GM19455 (cell line): ENCODE measurements around the gene RNLS.

Experiments used
- ATAC-seq: cut with Tn5 transposase; IDR thresholded peaks from one replicate; pipeline ENCODE4 v1.9.1; 2021; ENCODE audit not compliant: unreplicated experiment

Gene RNLS

DNA sequence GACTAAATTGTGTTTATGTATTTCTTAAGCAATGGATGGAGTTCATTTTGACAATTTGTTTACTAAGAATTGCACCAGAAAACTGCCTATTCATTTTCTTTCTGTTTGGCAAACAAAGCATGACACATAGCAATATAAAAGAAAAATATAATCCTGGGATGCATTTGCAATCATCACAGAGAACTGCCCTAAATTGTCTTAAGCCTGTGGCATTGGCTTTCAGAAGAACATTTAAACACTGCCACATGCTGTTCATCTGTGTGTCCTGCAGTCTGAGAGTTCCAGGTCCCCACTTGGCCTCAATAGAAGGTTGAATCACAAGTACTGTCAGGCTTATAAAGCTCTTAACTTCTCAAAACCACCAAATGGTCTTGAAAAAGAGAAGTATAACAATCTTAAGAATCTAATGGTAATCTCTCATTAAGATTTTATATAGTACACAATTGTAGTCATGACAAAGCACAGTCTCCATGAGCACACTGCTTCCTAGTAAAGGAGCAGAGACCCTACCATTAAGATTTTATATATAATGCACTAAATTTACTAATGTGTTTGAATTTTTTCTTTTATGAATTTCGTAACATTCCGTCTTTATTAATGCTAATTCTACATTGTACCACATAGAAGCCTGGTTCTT is 29.9 kb downstream of the RNLS start:
- peak; percentile 86 for ATAC-seq

DNA sequence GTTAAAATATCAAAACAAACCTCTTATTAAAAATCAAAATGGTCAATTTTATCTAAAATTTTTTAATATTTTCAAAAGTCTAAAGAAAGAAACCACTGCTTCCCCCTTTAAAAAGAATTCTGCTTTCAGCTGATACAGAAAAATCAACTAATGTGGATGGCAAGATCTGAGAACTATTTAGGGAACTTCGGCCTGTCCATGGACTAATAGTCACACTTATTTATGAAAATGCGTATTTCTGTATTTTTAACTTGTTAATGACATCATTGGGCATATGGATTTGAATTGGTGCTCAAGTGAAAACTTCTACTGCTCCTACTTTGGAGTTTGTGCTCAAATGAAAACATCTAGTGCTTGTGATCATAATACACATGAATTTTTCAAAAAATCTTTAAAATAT is 31.9 kb downstream of the RNLS start:
- no peak for ATAC-seq

DNA sequence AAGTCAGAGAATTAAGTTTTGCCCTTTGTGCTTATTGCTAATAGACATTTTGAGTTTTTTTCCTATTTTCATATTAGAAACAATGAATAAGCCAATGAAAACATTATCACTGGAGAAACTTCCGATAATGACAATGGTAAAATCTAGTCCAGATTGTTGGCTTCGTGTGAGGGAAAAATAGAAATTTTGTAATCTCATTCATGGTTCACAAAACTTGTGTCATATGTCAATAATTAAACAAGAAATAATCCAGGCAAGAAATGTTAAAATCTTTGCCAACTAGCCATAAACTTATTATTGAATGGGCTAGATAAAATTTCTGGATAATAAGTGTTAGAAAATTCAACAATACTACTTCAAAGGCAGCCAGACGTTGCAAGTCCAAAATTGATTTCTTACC is 36.6 kb downstream of the RNLS start:
- no peak for ATAC-seq

DNA sequence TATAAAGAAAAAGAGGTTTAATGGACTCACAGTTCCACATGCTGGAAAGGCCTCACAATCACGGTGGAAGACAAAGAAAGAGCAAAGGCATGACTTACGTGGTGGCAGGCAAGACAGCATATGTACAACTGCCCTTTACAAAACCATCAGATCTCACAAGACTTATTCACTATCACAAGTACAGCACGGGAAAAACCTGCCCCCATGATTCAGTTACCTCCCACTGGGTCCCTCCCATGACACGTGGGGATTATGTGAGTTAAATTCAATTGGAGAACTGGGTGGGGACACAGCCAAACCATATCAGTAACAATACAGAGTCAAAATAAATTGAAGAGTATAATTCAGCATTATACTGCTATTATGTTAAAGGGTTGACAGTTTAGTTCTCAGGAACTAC is 37.8 kb downstream of the RNLS start:
- no peak for ATAC-seq

DNA sequence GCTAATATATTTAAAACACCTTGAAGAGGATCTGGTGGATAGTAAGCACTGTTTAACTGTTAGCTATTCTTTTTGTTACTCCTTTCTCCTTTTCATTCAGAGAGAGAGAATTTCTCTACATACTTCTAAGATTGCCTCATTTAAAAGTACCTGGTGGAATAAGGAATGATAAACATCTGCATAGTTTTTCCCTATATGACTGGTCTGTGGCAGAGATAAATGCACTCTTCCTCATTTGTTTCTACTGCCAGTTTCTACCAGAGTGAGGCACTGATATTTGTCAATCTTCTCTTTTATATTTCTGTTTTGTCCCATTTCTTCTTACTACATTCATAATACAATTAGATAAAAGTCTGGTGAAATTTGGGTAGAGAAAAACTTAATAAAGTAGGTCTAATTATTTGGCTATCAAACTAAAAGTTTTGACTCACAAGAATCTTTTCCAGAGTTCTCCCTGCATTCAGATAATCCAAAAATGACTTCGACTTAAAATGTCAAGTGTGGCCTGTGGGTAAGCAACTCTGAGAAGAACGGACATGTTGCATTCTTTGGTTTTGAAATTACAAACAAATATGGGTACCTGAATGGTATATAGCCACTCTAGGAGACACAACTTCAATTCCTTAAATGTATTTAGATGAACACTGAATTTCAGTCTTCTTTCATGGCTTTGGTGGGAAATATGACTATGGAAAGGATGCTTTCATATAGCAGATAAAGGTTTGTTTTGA is 38.8 kb downstream of the RNLS start:
- ATAC-seq, result no peak

DNA sequence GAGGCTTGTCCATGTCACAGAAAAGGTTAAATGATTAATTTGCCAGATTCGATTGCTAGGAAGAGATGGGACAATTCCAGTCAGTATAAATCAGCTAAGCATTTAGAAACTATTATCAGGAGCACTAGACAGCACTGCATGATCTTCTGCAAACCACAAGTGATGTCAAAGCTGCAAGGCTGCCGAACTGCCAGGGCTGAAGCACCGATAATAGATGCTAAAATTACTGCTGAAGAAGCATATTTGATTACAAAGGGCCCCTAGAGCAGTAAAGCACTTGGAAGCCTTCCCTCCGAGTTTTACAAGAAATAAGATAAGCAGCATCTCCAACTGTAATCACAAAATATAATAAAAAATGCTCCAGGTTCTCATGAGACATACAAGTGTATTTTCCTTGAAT is 40.6 kb downstream of the RNLS start:
- no peak for ATAC-seq

DNA sequence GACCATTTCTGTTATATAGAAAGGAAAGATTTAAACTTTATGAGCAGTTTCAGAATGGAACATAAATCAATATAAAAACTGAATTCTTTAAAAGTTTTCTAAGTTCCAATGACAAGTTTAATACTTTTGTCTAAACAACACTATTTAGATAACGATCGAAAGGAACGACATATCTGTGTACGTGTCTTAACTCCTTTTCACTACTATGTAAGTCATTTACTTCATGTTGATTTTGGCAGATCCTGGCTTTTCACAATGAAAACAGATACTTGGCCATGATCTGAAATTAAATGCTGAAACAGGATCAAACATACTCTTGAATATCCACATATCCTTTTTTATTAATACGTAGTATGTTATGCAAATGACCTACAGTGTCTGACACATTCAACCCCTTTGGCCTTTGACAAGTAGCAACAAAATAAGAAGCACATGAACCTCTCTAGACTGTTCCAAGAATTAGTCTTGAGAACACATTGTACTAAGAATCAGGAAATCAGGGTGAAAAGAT is 41.9 kb downstream of the RNLS start:
- ATAC-seq, result no peak

DNA sequence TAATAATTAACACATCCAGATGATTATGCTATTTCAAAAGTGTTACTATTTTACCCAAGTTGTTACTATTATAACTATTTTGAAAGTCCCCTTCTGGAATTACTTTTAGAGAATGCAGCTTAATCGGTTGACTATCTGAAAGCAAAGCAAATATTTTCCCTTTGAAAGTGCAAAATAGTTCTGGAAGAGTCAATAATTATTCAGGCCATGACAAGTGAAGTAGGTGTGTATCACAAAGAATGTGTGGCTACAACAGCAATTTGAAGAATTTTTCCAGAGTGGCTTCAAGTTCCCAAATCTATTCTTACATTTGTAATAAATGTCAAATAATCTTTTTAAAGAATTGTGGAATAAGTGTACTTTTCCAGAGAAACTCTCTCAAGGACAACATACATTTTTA is 42.8 kb downstream of the RNLS start:
- no peak for ATAC-seq

DNA sequence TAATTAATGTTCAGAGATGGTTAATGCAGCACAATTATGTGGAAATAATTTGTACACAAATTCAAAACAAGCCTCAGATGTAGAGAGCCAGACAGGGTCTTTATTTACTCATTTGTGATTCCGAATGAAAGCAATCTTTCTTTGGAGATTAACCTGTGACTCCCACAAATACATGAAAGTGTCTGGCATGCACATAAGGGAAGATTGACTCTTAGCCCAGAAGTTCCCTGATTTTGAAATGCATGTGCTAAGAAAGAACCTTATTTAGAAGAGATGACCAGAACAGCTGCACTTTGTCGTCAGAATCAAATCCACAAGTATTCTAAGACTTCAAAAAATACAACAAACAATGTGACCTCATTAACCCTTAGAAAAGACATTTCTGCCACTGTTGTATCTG is 45.1 kb downstream of the RNLS start:
- ATAC-seq, result no peak

DNA sequence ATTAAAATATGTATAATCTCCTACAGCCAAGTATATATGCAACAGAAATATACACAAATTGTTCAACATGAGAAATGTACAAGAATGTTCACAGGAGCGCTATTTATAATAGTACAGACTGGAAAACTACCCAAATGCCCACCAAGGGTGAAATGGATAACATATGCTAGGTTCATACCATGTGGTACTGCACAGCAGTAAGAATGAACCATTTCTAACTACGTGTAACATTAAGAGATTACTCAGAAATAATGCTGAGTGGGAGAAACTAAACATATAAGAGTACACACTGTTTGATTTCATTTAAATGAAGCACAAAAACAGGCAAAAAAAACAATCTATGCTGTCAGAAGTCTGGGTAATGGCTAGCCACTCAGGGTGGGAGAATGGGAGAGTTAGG is 45.8 kb downstream of the RNLS start:
- no peak for ATAC-seq

DNA sequence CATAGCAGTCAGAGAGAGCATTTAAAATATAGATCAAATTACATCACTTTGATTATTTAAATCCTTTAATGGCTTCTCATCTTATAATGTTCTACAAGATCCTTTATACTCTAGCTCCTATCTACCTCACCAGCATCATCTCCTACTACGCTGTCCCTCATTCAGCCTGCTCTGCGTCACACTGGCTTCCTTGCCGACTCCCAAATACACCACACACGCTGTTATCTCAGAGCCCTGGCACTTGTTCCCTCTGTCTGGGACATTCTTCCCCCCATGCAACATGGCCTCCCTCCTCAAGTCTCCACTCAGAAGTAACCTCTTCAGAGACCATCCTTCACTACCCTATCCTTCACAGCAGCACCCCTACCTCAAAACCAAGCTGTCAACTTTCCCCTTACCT is 46.7 kb downstream of the RNLS start:
- ATAC-seq, result no peak

DNA sequence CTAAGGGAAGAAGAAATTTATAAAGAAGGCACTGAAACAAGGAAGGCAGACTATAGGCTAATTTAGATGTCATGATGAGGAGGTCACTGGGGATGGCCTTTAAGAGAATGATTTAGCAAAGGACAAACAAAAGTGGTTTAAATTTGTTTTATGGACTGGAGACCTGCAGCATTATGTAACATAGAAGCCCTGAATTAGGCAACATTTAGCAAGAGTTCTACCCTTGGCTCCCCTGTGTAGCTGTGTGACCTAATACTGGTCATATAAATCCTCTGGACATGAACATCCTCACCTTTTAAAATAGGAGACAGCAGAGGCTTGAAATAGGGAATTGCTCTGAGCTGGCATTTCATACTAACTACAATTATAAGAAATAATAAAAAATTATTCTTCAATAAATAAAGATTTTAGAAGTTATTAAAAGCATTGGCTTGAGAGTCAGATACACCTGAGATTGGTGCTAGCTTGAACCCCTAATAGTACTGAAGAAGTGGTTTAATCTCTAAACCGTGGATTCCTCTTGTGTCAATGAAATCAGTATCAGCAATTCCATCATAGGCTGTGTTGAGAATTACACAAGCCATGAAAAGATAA is 48.9 kb downstream of the RNLS start:
- no peak for ATAC-seq

DNA sequence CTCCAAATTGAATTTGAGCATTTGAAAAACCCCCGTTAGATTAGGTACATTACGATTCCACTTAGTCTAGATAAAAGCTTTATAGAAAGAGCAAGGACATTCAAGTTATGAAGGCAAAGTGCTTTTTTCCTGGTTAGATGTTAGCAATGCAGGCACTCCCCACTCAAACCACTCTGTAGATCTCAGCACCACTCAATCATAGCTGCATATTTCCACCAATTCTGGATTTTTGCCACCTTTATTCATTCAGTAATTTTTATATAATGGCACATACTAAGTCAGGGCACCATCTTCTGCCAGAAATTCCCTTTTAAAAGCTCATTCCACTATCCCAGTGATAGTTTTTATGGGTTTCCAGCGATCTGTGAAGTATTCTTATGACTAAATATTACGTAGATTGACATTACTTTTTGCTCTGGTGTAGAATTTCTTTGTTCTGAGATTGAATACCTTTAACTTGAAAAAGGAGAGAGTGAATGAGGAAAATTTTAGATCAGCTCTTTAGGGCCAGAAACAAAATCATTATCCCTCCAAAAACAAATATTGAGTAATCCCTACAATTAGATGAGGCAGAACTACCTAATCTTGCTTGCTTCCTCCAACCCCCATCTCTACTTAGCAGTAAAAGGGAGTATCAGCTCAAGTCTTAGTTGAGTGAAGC is 51.6 kb downstream of the RNLS start:
- no peak for ATAC-seq

DNA sequence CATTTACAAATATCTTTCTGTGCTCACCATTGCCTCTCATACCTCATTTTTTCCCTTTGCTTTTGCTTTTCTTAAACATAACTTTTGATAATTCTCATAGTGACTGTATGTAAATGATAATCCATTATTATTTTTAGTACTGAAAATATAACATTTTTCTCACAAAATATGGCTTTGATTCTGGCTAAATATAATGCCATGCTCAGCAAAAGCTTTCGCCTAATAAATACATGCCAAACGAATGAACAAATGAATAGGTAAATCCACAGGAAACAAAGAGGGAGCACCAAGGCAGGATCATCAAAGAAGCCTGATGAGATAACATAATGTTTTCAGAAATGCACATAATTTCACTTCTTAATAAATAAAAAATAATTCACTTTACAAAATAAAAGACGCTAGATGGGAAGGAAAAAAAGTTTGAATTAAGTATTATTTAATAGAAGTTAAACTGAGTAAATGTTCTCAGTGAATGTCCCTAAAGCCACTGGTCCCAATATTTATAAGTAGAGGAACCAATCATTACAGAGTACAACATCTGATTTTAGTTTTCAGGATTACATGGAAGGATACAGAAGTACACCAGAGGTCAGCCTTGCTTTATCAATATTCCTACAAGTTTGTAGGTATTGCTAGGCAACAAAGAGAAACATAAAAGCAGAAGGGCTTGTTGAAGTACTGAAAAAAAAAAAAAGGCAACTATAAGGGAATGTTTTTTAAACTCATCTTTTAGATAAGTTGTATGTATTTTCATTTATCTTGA is 52.3 kb downstream of the RNLS start:
- ATAC-seq, result no peak

DNA sequence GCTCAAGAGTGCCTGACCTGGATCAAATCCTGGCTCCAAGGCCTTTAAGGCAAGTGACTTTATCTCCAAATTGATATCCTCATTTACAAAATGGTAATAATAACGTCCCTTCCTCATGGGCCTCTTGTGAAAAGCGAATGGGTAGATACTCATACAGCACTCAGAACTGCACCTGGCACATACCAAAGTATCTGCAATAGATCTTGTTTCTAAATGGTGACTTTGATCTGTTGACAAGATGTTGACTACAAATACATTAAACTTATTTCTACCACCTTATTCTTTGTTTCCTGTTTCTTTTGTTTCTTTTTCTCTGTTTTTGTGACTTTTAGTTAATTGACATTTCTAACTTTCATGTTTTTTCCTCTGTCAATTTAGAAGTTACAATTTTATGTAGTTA is 53.0 kb downstream of the RNLS start:
- ATAC-seq, result no peak

DNA sequence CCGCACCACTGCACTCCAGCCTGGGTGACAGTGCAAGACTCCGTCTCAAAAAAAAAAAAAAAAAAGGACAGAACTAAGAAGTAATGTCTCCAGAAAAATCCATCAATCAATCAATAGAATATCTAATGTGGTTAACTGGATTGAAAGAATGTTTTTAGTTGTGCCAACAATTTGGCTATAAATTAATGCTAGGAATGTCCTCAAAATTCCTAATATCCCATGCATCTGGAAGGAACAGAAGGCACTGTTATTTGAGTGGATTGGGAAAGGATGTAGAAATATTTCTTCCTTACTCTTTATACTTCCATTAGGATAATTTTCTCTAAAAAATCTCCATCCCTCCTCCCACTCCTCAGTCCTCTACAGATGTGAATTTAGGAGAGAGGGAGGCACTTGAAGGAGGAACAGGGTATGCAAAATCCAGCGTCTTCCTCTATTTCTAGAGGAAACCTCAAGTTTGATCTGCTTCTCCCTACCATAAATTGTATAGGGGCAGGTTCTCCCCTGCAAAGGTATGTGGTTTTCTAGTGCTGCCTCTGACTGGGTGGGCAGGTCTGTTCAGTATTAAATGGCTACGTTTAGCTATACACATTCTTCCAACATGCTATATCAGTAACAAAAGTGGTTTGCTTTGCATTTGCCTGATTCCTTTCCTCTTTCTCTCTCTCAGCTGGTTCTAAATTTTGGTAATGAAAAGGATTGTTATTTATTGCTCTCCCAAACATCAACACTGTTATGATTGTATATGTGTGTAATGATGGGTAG is 54.1 kb downstream of the RNLS start:
- no peak for ATAC-seq

DNA sequence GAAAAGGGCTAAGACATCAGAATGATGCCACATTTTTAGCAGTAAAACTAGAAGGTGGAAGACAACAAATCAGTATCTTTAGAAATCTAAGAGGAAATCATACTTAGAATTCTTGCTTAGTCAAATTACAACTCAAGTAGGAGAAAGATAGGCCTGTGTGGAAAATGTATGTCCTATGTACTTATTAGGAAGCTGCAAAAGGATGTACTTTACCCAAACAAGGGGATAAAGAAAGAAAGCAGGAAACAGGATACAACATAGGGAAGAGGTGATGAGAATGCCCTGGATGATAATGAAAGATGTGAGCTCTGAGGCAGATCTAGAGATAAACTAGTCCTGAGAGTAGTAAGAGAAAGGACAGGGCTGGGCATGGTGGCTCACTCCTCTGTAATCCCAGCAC is 54.9 kb downstream of the RNLS start:
- ATAC-seq, result no peak

DNA sequence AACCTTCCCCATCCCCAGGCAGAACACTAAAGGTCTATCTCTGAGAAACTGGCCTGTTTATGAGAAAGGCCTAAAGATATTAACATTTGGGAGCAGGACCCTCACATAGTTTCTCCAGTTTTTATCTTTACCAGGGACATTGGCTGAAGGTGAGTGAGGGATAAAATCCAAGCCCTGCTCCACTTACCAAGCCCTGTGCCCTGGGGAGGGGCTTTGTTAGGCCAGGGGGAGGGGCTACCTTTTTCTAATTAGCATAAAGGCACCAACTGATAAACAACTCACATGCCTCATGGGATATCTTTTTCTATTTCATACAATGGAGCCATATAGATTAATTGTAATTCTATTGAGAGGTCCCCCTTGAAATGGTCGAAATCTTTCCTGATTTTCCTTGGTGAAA is 55.9 kb downstream of the RNLS start:
- ATAC-seq, result no peak

DNA sequence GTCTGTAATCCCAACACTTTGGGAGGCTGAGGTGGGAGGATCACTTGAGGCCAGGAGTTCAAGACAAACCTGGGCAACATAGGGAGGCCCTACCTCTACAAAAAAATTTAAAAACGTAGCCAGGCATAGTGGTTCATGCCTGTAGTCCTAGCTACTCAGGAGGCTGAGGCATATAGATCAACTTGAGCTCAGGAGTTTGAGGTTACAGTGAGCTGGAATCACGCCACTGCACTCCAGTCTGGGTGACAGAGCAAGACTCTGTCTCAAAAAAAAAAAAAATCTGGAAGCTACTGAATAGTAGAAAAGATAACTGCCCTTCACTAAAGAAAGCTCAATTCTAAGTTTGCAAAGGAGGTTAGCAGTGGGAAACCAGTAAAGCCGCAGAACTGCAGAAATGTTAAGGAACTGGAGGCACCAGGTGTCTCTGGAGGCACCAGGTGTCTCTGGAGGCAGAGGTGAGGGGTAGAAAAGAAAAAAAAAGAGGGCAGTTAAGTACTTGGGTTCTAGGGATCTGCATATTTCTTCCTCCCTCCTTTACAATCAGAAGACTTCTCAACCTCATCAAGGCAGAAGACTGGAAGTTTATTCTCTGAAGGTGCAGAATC is 56.5 kb downstream of the RNLS start:
- no peak for ATAC-seq
